ENCODE measurements around the gene CWH43. TPM values are rescaled to one million over a fixed set of nuclear protein-coding genes. Genes with fewer than 3 reads are reported as not detected.
A peak's percentile ranks its signal among the peaks of the same experiment; 100 is the strongest.

CWH43 gene
- total RNA-seq = not detected in 2 replicates
- long read RNA-seq = 0 reads

DNA sequence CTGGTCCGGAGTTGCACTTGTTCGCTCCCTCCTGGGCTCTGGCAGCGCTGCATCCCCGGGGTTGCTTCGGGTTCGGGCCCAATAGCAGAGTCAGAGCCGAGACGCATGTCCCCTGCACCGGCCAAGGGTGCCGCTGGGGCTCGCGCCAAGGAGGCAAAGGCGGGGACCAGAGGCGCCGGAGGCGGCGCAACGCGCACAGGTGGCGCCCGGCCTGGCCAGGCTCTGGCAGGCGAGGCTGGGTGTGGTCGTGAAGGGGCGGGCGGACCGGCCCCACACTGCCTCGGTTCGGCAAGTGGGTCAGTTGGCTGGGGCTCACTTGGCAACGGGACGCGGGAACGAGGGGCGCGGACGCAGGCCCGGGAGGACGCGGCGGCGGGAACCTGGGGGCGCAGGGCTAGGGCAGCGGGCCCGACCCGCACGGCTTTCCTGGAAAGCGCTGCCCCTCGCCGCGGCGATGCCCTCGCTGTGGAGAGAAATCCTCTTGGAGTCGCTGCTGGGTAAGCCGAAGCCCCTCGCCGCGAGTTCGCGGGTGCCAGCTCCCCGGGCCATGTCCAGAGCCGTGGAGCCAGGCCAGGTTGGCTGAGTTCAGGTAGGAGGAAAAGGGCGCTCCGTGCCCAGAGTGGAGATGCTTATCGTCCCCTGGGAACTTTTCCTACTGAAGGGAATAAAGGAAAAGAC is at the start of gene CWH43:
TSS of gene CWH43 (plus strand) at position 300 of the 678 bp plus-strand sequence. CDS start at position 455, 155 bp downstream.
- Mint-ChIP-seq H3K27me3 (ENCODE audit: low read depth) (peaks cover 91% of the 10 kb centered on the region), H3K9me3 (peaks cover 10% of the 10 kb centered on the region), H3K4me1 (no peaks in the 10 kb centered on the region), H3K36me3 (ENCODE audit: low read depth) (peaks cover 3% of the 10 kb centered on the region), H3K27ac (ENCODE audit: unreplicated experiment) (no peak within 1 kb of the TSS), H3K4me3 (no peak within 1 kb of the TSS)
- no peak for DNase-seq (ENCODE audit: low read depth, low spot score)
- TF ChIP-seq CTCF (conservative IDR thresholded peaks at IDR 0.05) = no peak

GRCh38 chr4:48937033-48937432 is 49.0 kb upstream of the CWH43 start:
- no peak for DNase-seq (ENCODE audit: low read depth, low spot score)
- Mint-ChIP-seq H3K27me3 (ENCODE audit: low read depth) (peaks cover 18% of the 10 kb centered on the region), H3K27ac (ENCODE audit: unreplicated experiment) (no peak overlapping the region), H3K36me3 (ENCODE audit: low read depth) (no peaks in the 10 kb centered on the region), H3K4me1 (no peaks in the 10 kb centered on the region), H3K4me3 (no peak overlapping the region), H3K9me3 (peaks cover 3% of the 10 kb centered on the region)
- TF ChIP-seq CTCF (conservative IDR thresholded peaks at IDR 0.05) = no peak

- H3K4me1 Mint-ChIP-seq = no peaks in the 10 kb centered on the region
- peaks cover 3% of the 10 kb centered on the region for H3K9me3 Mint-ChIP-seq
- peaks cover 26% of the 10 kb centered on the region for H3K27me3 Mint-ChIP-seq (ENCODE audit: low read depth)
- DNase-seq (ENCODE audit: low read depth, low spot score) = no peak
- no peak overlapping the region for H3K27ac Mint-ChIP-seq (ENCODE audit: unreplicated experiment)
- no peaks in the 10 kb centered on the region for H3K36me3 Mint-ChIP-seq (ENCODE audit: low read depth)
- no peak overlapping the region for H3K4me3 Mint-ChIP-seq
- TF ChIP-seq CTCF (conservative IDR thresholded peaks at IDR 0.05) = no peak
Observed at GRCh38 chr4:48938831-48939230, 47.2 kb upstream of the CWH43 start.

DNA sequence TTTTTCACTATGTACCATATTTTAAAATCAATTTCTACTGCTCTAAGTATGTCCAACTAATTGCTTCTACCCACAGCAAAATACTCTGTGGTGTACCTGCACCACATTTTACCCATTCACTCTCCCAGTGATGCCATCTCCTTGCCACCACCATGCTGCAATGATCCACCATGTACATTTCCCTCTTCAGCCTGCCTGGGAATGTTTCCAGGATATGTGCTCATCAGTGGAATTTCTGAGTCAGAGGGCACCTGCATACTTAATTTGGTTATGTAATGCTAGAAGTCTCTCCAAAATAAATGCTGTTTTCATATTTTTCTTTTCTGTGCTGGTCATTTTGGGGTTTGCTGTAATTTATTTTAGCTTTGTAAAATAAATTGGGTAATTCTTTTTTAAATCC is 46.3 kb upstream of the CWH43 start:
- Mint-ChIP-seq H3K27me3 (ENCODE audit: low read depth) (peaks cover 26% of the 10 kb centered on the region), H3K36me3 (ENCODE audit: low read depth) (no peaks in the 10 kb centered on the region), H3K4me3 (no peak overlapping the region), H3K27ac (ENCODE audit: unreplicated experiment) (no peak overlapping the region), H3K4me1 (no peaks in the 10 kb centered on the region), H3K9me3 (peaks cover 3% of the 10 kb centered on the region)
- TF ChIP-seq CTCF (conservative IDR thresholded peaks at IDR 0.05) = no peak
- no peak for DNase-seq (ENCODE audit: low read depth, low spot score)

DNA sequence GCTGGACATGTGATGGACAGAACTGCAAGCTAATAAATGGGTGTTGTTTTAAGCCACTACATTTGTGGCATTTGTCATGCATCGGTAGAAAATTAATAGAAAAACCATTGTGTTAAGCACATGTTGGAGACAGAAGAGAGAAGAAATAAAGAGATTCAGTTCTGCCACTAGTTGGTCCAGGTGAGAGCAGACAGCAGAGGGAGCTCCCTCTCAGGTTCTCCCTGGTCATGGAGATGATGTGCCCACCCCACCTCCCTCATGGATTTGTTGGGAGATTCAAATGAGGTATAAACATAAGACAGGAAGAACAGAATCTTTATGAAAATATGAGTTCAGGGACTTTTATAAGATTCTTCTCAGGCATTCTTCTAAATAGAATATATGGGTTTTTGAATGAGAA is 42.7 kb upstream of the CWH43 start:
- Mint-ChIP-seq H3K27me3 (ENCODE audit: low read depth) (peaks cover 23% of the 10 kb centered on the region), H3K4me1 (no peaks in the 10 kb centered on the region), H3K36me3 (ENCODE audit: low read depth) (no peaks in the 10 kb centered on the region), H3K27ac (ENCODE audit: unreplicated experiment) (no peak overlapping the region), H3K4me3 (no peak overlapping the region), H3K9me3 (no peaks in the 10 kb centered on the region)
- TF ChIP-seq CTCF (conservative IDR thresholded peaks at IDR 0.05) = peak; percentile 44
- DNase-seq (ENCODE audit: low read depth, low spot score) = no peak
